Mucosa of gallbladder (tissue), 1 donor: Measurements from ENCODE around the gene CCDC9B. TPM values are rescaled to one million over a fixed set of nuclear protein-coding genes. Genes with fewer than 3 reads are reported as not detected.

Experiments
- DNase-seq: peaks from one replicate; pipeline ENCODE4 v3.0.0-alpha.2; 2020; ENCODE audit warnings: low spot score
- total RNA-seq: library from RNA; stranded (reverse); gene quantifications from one replicate; pipeline ENCODE4 v1.2.1, GENCODE V29; 2021
- donor health status: DM: no; HTN: no; CAD: no.

Gene CCDC9B
- total RNA-seq, 1 donor from 2014 or later: 107 TPM

DNA sequence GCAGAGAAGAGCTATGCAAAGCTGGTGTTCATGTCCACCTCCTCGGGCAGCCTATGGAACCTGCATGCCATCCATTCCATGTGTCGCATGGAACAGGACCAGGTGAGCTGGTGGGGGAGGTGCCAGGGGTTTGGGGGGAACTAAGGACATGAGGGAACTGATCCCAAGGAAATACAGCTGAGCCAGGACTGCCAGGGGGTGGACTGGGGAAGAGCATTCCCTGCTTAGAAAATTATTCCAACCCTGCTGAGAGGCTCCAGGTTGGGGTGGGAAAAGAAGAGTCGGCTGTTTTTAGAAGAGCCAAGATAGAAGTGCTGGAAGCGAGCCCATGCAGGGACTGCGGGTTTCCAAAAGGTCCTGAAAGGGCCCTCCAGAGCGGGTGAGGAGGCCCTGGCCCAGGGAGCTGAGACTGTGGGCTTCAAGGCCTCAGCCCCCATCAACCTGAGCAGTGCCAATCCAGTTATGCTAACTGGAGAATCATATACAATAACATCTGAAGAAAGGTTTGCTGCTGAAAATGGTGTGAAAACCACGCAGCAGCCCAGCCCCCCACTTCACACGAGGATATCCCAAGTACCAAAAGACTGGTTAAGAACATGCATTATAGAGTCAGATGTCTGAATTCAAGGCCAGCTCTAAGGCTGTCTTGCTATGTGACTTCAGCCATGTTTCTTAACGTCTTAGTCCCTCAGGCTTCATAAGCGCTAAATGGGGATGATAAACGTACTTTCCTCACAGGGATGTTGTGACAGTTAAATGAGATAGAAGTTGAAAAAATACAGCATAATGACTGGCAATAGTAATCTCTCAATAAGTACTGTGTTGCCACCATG, 25.1 kb upstream of the CCDC9B start:
- no peak for DNase-seq

DNA sequence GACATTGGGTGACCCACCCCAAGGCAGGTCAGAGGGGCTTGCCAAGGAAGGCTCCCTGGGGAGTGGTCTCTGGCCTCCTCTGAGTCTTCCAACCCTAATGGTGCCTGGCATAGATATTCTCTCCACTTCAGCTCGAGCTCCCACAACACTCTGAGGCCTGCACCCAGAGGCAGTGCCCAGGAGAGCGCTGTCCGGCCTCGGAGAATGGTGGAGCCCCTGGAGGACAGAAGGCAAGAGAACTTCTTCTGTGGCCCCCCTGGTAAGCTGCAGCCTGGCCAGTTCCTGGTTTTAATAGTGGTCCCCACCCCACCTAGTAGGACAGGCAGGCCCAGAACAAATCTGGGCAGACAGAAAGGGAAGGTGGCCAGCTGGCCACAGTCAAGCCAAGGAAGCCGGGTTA, 24.3 kb upstream of the CCDC9B start:
- DNase-seq: no peak

DNA sequence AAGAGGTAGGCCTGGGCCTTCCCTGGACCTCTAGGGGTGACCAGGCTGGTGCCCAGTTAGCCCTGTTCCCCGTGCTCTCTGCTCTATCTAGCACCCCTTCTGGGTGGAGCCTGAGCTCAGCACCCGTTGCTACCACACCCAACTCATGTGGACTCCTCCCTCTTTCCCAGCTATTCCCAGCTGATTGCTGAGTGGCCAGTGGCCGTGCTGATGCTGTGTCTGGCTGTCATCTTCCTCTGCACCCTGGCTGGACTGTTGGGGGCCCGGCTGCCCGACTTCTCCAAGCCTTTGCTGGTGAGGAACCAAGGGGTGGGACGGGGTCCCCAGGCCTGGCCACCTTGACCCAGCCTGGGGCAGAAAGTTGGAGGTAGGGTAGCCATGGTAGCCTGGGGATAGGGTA, 23.5 kb upstream of the CCDC9B start:
- DNase-seq: no peak

DNA sequence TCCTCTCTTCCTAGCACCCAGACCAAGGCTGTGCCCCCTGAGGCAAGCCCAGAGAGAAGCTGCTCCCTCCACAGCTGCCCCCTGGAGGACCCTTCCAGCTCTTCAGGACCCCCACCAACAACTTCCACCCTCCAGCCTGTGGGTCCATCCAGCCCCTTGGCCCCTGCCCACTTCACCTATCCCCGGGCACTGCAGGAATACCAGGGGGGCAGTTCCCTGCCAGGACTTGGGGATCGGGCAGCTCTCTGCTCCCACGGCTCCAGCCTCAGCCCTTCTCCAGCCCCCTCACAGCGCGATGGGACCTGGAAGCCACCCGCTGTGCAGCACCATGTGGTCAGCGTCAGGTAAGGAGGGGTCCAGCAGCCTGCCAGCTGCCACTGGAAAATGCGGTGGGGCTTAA, 22.9 kb upstream of the CCDC9B start:
- DNase-seq: no peak

DNA sequence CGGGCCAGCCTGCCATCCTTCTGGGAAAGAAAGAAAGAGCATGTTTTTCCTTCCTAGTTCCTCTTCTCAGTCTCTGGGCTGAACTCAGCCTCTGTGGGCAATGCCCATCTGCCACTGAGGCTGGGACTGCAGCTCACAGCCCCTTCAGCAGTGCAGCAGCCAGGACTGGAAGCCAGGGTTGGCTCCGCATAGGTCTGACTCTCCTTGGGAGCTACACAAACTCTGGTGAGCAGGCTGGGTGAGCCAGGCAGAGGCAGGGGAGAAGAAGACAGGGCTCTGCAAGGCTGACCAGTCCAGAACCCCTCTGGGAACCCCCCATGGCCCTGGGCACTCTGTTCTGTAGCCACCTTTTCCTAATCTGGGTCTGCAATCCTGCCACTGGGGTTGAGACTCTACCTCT, 20.9 kb upstream of the CCDC9B start:
- no peak for DNase-seq

DNA sequence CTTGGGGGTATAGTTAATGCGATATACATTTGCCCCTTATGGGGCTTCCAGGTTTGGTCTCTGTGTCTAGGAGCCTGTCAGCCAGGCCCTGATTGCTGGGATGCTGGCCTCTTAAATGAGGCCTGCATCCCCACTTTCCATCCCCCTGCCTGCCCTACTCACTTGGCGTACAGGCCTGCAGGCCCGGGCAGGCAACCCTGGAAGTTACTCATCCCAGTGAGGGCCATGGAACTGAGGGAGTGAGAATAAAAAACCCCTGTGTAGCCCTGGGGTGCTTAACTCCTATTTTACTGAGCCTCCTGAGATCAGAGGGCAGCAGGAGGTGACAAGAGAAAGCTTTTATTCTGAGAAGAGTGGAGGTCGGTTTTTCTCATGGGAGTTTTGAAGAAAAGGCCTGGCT, 19.3 kb upstream of the CCDC9B start:
- DNase-seq: no peak

DNA sequence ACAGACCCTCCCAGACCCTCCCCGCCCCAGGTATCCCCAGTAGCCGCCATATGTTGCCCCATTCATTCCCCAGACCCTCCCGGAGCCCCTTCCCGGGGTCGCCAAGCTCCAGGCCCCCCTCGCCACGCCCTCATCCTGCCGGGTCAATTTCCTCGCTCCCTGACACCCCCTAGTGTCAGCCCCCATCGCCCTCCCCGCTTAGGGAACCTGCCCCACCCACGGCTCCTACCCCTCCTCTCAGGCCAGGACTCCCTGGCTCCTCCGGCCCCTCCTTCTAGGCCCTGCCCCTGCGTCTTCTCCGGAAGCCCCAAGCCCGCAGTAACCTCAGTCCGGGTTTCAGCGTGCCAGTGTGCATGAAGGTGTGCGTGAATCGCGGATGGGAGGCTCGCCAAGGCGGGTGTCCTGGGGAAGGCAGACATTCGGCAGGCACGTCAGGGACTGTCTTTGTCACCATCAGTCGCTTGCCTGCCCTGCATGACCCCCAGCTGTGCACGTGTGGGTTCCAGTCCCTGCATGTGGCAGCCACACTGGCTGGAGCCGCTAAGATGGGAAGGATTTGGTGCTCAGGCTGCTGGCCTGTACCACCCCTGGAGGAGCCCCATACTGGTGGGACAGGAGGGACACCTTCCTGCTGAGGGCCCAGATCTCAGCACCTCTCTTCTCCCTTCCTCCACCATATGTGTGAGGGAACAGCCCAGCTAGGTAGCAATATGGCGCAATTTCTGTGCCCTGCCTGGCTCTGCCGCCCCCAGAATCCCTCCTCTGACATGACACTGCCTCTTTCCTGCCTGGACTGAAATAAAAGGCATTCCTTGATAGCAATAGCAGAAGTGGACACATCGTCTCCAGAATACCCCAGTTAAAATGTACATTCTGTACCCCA, 18.0 kb upstream of the CCDC9B start:
- no peak for DNase-seq

DNA sequence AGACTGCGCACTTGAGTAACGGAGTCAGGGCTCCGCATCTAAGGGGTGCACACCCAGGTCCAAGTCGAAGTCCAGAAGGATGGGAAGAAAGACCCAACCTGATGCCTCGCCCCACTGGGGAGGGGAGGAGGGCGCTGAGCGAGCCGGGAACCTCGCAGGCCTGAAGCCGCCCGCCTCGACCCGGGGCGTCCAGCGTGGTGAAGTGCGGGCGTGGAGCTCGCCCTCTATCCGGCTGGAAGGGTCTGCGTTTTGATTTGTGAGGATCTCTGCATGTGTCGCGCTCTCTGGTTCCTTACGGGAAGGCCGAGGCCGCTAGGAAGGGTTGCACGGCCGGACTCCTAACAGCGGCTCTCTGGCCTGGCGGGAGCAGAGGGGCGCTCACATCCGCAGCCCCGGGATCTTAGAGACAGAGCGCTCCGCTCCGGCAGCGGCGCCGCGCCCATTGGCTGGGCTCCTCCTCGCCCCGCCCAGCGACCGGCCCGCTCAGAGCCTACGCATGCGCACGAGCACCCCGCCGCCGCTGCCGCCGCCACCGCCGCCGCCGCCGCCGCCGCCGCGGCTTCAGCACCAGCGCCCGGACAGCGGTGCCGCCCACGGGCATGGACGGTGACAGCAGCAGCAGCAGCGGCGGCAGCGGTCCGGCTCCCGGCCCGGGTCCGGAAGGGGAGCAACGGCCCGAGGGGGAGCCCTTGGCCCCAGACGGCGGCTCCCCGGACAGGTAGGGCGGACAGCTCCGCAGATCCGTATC, 17.2 kb upstream of the CCDC9B start, which contains the start of gene DISP2:
DISP2 (plus strand) TSS at position 497 of the 748 bp plus-strand sequence; CDS start at position 600, 103 bp downstream.
- peak; percentile 83 for DNase-seq

DNA sequence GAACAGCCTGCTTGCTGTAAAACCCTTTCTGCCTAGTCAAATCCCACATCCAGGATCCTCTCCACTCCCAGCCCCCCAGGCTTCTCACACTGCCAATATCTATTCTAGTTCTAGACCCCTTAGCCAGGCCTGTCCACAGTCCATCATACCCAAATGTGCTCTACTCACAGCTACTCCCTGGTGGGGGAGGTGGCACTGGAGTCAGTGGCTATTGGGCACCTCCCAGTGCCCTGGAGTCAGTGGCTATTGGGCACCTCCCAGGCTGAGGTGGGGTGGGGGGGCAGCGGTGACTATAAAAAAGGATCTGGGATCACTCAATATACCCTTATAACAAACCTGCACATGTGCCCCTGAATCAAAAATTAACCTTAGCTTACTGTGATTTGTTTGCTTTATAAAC, 16.5 kb upstream of the CCDC9B start:
- no peak for DNase-seq

DNA sequence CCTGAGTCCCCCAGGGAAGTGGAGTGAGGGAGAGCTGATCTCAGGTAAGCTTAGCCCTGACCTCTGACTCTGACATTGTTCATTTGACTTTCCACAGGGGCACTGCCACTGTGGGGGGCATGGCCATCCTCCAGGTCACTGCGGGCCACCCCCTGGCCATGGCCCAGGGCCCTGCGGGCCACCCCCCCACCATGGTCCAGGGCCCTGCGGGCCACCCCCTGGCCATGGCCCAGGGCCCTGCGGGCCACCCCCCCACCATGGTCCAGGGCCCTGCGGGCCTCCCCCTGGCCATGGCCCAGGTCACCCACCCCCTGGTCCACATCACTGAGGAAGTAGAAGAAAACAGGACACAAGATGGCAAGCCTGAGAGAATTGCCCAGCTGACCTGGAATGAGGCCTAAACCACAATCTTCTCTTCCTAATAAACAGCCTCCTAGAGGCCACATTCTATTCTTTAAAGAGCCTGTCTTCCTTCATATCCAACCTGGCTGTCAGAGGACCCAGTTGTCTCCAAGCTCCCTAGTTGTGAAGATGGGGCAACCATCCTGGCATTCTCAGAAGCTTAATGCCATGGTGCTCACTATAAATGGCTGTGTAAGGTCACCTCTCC, 15.3 kb upstream of the CCDC9B start:
- DNase-seq: no peak

DNA sequence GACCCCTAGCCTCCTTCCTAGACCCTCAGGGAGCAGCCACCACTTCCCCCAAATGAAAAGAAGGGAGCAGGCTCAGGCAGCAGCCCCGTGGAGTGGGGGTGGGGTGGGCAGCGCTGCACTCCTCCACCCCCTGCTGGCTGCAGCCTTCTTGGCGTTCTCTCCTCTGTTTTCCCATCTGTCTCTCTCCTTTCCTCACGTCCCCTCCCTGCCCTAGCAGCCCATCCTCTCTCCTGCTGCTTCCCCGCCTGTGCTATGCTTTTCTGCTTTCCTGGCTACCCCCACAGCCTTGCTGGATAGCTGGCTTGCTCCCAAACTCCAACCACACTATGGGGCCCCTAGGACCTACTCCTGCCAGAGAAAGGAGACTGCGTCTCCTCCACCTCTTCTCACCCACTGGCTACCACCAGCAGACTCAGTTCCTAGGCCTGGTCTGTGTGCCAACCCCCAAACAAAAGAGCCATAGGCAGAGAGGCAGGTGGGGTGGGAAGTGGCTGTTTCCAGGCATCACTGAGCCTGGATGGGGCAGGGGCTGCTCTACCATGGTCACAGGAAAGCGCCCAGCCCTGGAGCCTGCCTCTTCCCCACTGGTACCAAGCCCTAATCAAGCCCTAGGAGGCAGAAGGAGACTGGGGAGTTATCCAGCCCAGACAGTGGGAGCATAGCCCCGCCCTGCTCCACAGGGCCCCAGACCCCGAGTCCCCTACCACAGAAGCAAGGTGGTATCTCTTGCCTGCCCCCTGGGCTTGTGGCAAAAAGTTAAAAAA, 13.9 kb upstream of the CCDC9B start:
- no peak for DNase-seq

DNA sequence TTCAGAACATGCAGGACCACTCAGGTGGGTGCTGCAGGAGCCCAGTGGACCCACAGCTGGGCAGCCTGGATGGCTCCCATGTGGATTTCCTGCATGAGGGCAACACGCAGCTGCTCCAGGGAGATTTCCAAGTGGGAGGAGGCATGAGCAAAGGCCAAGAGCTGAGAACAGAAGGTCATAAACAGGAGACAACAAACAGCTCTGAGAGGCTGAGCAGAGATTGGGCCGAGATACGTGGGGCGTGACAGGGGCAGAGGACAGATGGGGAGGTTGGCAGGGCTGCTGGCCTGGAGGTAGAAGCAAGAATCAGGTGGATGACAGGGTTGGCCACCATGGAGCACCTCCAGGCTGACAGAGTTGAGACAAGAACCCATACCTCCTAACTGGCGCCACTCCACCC, 13.0 kb upstream of the CCDC9B start:
- DNase-seq: no peak

DNA sequence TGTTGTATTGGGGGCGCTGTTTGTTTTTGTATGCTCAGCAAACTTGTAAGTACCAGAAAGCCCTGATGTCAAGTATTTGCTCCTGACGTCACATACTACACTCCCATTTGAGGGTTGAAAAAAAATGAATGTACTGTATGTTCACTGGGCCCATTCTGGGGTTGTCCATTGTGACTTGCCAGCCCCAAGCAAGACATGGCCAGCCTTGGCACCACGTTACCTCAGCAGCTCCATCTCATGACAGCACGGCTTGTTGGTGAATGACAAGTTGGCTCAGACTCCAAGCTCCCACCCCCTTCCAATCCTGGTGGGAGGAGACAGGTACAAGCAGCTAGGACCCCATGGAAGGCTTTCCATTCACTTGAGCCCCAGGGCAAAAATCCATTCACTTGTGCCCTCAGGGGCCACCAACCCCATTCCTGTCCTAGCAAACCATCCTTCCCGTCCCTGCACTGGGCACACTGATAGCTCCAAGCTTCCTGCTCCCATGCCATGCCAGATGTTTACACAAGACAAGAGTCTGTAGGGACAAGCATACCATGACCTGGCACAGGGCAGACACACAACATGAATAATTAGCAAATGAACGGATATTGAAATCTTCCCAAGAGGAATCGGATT, 11.7 kb upstream of the CCDC9B start:
- DNase-seq: no peak

DNA sequence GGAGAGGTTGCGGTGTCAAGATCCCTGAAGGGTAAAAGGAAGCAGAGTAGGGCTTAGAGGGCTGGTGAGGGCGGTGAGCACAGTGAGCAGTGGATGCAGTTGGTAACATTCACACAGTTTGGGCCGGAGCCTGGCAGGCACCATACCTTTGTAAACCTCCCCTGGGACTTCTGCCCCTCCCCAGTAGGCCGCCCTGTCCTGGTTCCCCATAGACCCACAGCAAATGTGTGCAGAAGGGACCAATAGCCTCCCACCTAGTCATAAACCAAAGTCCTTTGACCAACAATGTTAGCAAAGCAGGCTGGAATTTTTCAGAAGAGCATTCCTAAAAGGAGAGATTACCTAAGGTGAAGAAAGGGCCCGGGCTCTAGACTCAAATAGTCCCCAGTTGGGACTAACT, 8.4 kb upstream of the CCDC9B start:
- no peak for DNase-seq

DNA sequence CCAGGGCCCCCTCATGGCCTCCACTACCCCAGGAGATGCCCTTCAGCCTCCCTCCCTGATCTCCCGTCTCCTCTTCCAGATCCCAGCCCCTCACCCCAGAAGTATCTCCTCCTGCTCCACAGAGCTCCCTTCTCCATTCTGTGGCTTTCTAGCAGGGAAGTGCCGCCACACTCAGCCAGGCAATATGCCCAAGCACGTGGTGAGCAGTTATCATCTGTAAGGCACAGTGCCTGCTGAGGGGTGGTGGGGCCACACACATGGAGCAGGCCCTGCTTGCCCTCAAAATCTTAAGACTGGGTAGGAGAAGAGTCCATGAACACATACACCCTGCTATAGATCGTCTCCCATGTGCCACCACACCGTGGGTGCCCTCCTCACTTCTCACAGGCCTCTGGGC, 7.7 kb upstream of the CCDC9B start:
- DNase-seq: no peak

DNA sequence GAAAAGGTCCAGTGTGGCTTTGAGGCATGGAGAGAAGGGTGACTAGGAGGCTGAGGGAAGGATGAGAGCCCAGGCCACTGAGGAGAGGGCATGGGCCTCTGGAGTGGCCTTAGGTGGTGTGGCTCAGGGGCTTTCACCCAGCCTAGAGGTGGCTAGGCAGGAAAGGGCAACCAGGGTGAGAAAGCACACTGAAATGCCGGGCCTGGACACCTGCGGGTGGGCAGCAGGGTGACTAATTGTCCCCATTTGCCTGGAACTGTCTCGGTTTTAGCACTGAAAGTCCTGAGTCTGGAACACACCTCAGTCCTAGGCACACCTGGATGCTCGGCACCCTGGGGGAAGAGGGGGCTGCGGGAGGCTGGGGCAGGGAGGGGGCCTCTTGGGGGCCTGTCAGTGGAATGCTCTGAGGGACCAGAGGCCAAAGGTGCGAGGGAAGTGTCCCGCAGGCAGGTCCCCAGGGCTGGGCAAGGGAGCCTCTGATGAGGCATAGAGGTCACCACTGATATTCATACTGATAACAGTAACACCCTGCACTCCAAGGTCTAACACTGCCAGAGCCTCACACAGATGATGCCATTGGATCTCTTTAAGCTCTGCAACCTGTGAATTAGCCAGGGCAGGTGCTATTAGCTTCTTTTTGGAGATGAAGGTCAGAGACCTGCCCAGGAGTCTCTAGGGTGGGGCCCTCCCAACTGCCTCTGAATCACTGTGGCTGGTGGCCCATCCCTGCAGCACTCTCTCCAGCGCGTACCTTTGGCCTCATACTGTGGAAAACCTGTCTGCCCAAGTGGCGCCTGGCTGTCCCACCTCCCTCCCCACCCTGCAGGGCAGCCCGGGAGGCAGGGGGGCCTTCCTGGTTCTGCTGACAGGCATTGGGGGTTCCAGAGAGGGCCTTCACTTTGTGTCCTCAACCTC, 7.1 kb upstream of the CCDC9B start:
- no peak for DNase-seq

DNA sequence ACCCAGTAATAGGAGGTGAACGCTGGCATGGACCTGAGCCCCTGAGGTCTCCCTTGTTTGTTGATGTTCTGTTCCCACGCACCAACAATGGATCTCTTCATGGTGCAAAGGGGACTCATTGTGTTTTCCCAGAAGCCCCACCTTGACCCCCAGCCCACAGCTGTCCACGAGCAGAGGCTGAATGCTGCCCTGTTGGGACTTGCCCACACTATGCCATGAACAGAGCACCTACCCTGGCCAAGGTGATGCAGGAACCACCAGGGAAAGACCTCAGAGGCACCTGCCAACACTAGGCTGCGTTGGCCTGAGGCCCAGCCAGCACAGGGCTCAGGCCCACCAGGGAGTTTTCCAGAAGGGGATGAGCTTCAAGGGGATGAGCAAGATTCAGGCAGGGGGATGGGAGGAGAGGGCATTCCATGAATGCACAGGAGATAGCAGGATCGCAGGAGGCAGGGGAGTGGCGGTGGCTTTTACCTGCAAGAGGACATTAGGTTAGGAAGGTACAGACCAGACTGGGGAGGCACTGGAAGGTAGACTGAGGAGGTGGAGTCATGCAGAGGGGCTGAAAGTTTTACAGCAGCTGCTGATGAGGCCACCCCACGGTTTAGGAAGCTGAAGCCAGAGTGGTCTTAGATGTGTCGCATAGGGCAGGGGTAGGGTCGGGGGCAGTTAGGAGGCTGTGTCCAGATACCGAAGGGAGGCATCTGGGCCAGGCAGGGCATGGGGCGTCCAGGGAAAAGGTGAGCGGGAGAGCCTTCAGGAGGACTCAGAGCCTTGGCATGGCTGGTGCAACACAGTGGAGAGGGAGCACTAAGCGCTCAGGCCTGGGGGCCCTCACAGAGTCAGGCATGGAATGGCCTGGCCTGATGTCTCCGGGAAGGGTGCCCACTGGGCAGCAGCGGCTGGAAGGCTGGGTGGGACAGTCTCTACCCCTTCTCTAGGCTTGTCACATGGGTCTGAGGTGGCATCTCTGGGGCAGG, 6.1 kb upstream of the CCDC9B start:
- no peak for DNase-seq
